NCI-H1930 (cell line): Measurements from ENCODE around the gene CCNB1.
"Not testable (repeated sequence)": the region's sequence is repeated elsewhere in the genome, so short reads cannot be mapped to it uniquely, and the experiment has no call there.

Experiments
- DNase-seq, 2 experiments: peaks; one replicate each; lab custom pipeline; 2025; lab: John Stamatoyannopoulos, UW

Gene CCNB1

GRCh38 chr5:69184621-69185020 lies 17.7 kb downstream of the CCNB1 start:
- no peak for DNase-seq

GRCh38 chr5:69187342-69187741 lies 20.4 kb downstream of the CCNB1 start:
- no peak for DNase-seq

- no peak for DNase-seq
Measured at GRCh38 chr5:69188811-69189161, 21.8 kb downstream of the CCNB1 start.

GRCh38 chr5:69189162-69190086 lies 22.5 kb downstream of the CCNB1 start, which contains the start of gene CENPH:
Gene CENPH, plus strand, starts transcription at chr5:69189583. Its CDS starts 52 bp downstream, at chr5:69189635.
- peak; percentile 57 to 66 for DNase-seq

GRCh38 chr5:69202497-69202896 lies 35.5 kb downstream of the CCNB1 start:
- no peak for DNase-seq

GRCh38 chr5:69206528-69207190 lies 39.7 kb downstream of the CCNB1 start:
- DNase-seq = no peak

- no peak for DNase-seq
Measured at GRCh38 chr5:69209602-69210001, 42.7 kb downstream of the CCNB1 start.

- DNase-seq = no peak
Measured at GRCh38 chr5:69211200-69211599, 44.2 kb downstream of the CCNB1 start.

- no peak for DNase-seq
Measured at GRCh38 chr5:69212022-69212421, 45.1 kb downstream of the CCNB1 start.

- no peak for DNase-seq
Measured at GRCh38 chr5:69213513-69214215, 46.7 kb downstream of the CCNB1 start.

- no peak for DNase-seq
Measured at GRCh38 chr5:69217151-69217511, 50.2 kb downstream of the CCNB1 start.

GRCh38 chr5:69217548-69218526 lies 50.9 kb downstream of the CCNB1 start:
- peak; percentile 78 to 79 for DNase-seq

- no peak for DNase-seq
Measured at GRCh38 chr5:69219939-69220338, 53.0 kb downstream of the CCNB1 start.

- DNase-seq = not testable (repeated sequence)
Measured at GRCh38 chr5:69220371-69220770, 53.4 kb downstream of the CCNB1 start.

GRCh38 chr5:69220833-69221232 lies 53.9 kb downstream of the CCNB1 start:
- DNase-seq = not testable (repeated sequence)

GRCh38 chr5:69224520-69224919 lies 57.6 kb downstream of the CCNB1 start:
- no peak for DNase-seq

GRCh38 chr5:69225860-69226259 lies 58.9 kb downstream of the CCNB1 start:
- DNase-seq = no peak
